ENCODE results near the gene FNBP1.
"Not testable (repeated sequence)": the region's sequence is repeated elsewhere in the genome, so short reads cannot be mapped to it uniquely, and the experiment has no call there.

Gene FNBP1

DNA sequence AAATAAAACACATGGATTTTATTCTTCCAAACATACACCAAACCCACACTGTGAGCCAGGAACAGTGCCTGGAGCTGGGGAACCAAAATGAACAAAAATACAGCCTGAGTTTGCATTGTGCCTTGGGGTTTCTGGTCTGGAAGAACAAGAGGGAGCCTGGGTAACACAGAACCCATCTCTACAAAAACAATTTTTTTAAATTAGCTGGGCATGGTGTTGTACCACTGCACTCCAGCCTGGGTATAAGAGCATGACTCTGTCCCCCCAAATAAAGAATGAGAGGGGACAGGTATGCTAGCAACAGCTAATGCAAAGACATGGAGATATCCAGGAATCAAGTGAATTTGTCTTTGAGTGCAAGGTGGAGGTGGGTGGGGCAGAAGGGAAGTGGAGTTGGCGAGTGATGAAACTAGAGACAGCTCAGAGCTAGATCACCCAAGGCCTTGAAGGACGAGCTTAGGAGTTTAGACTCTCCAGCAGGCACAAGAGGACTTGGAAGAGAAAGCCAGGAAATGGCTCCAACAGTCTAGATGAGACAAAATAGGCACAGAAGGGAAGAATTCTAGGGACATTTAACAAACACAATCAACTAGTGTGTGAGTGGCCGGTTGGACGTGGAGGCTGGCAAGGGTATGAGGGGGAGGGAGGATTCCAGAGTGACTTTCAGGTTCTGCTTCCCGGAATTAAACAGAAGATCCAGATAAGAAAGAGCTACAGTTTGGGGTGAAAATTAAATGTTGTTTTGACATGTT is 47.4 kb downstream of the FNBP1 start:
- Histone ChIP-seq H3K27ac (ENCODE audit: low read depth, low read length) (peak overlapping the region; percentile 57), H4K20me1 (ENCODE audit: low read depth, low read length) (0 out of 2 replicates have a peak, but pooled peaks cover 4% of the 10 kb centered on the region), H3K9ac (ENCODE audit: low read length) (no peak overlapping the region; the same call in 1 of the 2 replicates), H2AFZ (ENCODE audit: low read depth, low read length, severe bottlenecking) (no peak overlapping the region), H3F3A (ENCODE audit: insufficient read depth) (peaks cover 36% of the 10 kb centered on the region), H3K9me2 (replicated peaks; ENCODE audit: insufficient read depth, low read length) (no peaks in the 10 kb centered on the region), H3K27me3 (ENCODE audit: low read length) (no peaks in the 10 kb centered on the region), H3K4me2 (ENCODE audit: low read depth, low read length, poor library complexity, severe bottlenecking) (peak overlapping the region; percentile 31), H3K36me3 (ENCODE audit: low read length) (no peaks in the 10 kb centered on the region), H3K9me3 (ENCODE audit: insufficient read depth, low read length) (no peaks in the 10 kb centered on the region), H3K79me2 (ENCODE audit: insufficient read depth, low read length) (peaks cover 94% of the 10 kb centered on the region), H3K4me3 (ENCODE audit: insufficient read depth, low read length, poor library complexity, severe bottlenecking) (no peak overlapping the region)
- TF ChIP-seq, protein P1, sequence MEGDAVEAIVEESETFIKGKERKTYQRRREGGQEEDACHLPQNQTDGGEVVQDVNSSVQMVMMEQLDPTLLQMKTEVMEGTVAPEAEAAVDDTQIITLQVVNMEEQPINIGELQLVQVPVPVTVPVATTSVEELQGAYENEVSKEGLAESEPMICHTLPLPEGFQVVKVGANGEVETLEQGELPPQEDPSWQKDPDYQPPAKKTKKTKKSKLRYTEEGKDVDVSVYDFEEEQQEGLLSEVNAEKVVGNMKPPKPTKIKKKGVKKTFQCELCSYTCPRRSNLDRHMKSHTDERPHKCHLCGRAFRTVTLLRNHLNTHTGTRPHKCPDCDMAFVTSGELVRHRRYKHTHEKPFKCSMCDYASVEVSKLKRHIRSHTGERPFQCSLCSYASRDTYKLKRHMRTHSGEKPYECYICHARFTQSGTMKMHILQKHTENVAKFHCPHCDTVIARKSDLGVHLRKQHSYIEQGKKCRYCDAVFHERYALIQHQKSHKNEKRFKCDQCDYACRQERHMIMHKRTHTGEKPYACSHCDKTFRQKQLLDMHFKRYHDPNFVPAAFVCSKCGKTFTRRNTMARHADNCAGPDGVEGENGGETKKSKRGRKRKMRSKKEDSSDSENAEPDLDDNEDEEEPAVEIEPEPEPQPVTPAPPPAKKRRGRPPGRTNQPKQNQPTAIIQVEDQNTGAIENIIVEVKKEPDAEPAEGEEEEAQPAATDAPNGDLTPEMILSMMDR (IDR thresholded peaks at IDR 0.05; ENCODE audit: insufficient read depth, low read length, poor library complexity, severe bottlenecking): no peak
- no peak for TF ChIP-seq EZH2phosphoT487 (conservative IDR thresholded peaks at IDR 0.05; ENCODE audit: low read length)

DNA sequence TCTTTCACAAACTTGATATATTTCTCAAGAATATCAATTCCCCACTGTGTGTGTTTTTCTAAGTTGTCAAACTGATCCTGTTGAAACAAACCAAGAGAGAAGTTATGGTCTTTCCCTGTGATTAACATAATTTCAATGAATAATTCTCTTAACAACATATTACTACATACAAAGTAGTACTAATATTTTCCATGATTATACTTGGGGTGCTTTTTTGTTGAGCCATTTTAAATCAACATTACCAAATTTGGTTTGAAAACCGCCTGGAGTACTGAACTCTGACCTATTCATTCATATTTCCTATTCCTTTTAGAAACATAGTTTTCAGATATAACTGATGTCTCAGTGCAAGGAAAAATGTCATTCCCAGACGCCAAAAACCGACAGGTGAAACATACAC is 48.1 kb downstream of the FNBP1 start:
- no peak overlapping the region for H3K4me3 ChIP-seq (ENCODE audit: insufficient read depth, low read length, poor library complexity, severe bottlenecking)
- H3K9ac ChIP-seq (ENCODE audit: low read length): no peak overlapping the region
- no peaks in the 10 kb centered on the region for H3K27me3 ChIP-seq (ENCODE audit: low read length)
- H4K20me1 ChIP-seq (ENCODE audit: low read depth, low read length): 0 out of 2 replicates have a peak, but pooled peaks cover 4% of the 10 kb centered on the region
- no peak for TF ChIP-seq EZH2phosphoT487 (conservative IDR thresholded peaks at IDR 0.05; ENCODE audit: low read length)
- TF ChIP-seq, protein P1 (IDR thresholded peaks at IDR 0.05; ENCODE audit: insufficient read depth, low read length, poor library complexity, severe bottlenecking): no peak
- no peaks in the 10 kb centered on the region for H3K36me3 ChIP-seq (ENCODE audit: low read length)
- H3K79me2 ChIP-seq (ENCODE audit: insufficient read depth, low read length): peaks cover 94% of the 10 kb centered on the region
- no peaks in the 10 kb centered on the region for H3K9me2 ChIP-seq (replicated peaks; ENCODE audit: insufficient read depth, low read length)
- peak overlapping the region; percentile 31 for H3K4me2 ChIP-seq (ENCODE audit: low read depth, low read length, poor library complexity, severe bottlenecking)
- H3K9me3 ChIP-seq (ENCODE audit: insufficient read depth, low read length): no peaks in the 10 kb centered on the region
- peak overlapping the region; percentile 57 for H3K27ac ChIP-seq (ENCODE audit: low read depth, low read length)
- H2AFZ ChIP-seq (ENCODE audit: low read depth, low read length, severe bottlenecking): no peak overlapping the region
- peaks cover 43% of the 10 kb centered on the region for H3F3A ChIP-seq (ENCODE audit: insufficient read depth)

DNA sequence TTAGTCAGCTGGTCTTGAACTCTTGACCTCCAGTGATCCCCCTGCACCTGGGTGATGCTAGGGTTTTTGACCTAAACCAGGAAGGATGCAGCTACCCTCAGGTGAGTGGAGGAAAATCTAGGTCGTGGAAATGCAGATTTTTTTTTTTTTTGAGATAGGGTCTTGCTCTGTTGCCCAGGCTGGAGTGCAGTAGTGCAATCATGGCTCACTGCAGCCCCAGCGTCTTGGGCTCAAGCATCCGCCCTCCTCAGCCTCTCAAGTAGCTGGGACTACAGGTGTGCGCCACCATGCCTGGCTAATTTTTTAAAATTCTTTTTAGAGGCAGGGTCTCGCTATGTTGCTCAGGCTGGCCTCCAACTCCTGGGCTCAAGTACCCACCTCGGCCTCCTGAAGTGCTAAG is 51.9 kb downstream of the FNBP1 start:
- Histone ChIP-seq H3K27ac (ENCODE audit: low read depth, low read length) (peak overlapping the region; percentile 87), H3K79me2 (ENCODE audit: insufficient read depth, low read length) (peaks cover 92% of the 10 kb centered on the region), H3K4me2 (ENCODE audit: low read depth, low read length, poor library complexity, severe bottlenecking) (peak overlapping the region; percentile 60), H3F3A (ENCODE audit: insufficient read depth) (peaks cover 52% of the 10 kb centered on the region)
- not testable (repeated sequence) for H3K9me3 ChIP-seq (ENCODE audit: insufficient read depth, low read length); H3K9ac ChIP-seq (ENCODE audit: low read length); H4K20me1 ChIP-seq (ENCODE audit: low read depth, low read length); H2AFZ ChIP-seq (ENCODE audit: low read depth, low read length, severe bottlenecking); H3K9me2 ChIP-seq (replicated peaks; ENCODE audit: insufficient read depth, low read length); H3K4me3 ChIP-seq (ENCODE audit: insufficient read depth, low read length, poor library complexity, severe bottlenecking); H3K27me3 ChIP-seq (ENCODE audit: low read length); H3K36me3 ChIP-seq (ENCODE audit: low read length)
